CD4-positive, CD25-positive, alpha-beta regulatory T cell (primary cell): Measurements from ENCODE around the gene TEX26. TPM values are rescaled to one million over a fixed set of nuclear protein-coding genes. Genes with fewer than 3 reads are reported as not detected.
A peak's percentile ranks its signal among the peaks of the same experiment; 100 is the strongest.

Source experiments
- ATAC-seq, 2 donors: fragments of 150-1000 bp; cut with Tn5 transposase; one replicate each; pipeline ENCODE4 v1.10.0; 2021; ENCODE audit warnings: low read depth in 2 of 2, moderate number of reproducible peaks in 2 of 2, moderate library complexity in 1 of 2
- DNase-seq, 3 donors: peaks; one replicate each; pipeline versions ENCODE4 v3.0.0 to v3.0.0-alpha.2; 2012 to 2022; ENCODE audit warnings: mixed read lengths in 1 of 3
- H3K27ac ChIP-seq: one replicate; pipeline ENCODE4 v1.7.0; 2013; ENCODE audit warnings: mild to moderate bottlenecking, low read length; ENCODE audit not compliant: insufficient read depth, poor library complexity, severe bottlenecking
- H3K27me3 ChIP-seq: one replicate; pipeline ENCODE4 v1.7.0; 2013; ENCODE audit warnings: low read length; ENCODE audit not compliant: control insufficient read depth, insufficient read depth
- H3K36me3 ChIP-seq: one replicate; pipeline ENCODE4 v1.7.0; 2013; ENCODE audit warnings: mild to moderate bottlenecking, low read length, moderate library complexity; ENCODE audit not compliant: control insufficient read depth, insufficient read depth
- H3K4me1 ChIP-seq: 2 replicates; pipeline ENCODE4 v1.7.0; 2013; ENCODE audit warnings: mild to moderate bottlenecking, low read length; ENCODE audit not compliant: insufficient read depth, control insufficient read depth, poor library complexity, severe bottlenecking
- H3K4me3 ChIP-seq: one replicate; pipeline ENCODE4 v1.7.0; 2013; ENCODE audit warnings: low read depth, mild to moderate bottlenecking, low read length, moderate library complexity
- H3K9me3 ChIP-seq, 2 experiments: 1 replicate in 1 of 2; 2 replicates in 1 of 2; pipeline ENCODE4 v1.7.0; 2013; ENCODE audit warnings: low read length in 2 of 2, mild to moderate bottlenecking in 1 of 2, moderate library complexity in 1 of 2; ENCODE audit not compliant: control insufficient read depth in 2 of 2
- H3K27ac Mint-ChIP-seq, 3 donors: one replicate each; pipeline ENCODE4 v1.8.0; 2020 to 2022; ENCODE audit warnings: mild to moderate bottlenecking in 3 of 3, mixed read lengths in 3 of 3, moderate library complexity in 2 of 3
- H3K27me3 Mint-ChIP-seq: one replicate; pipeline ENCODE4 v1.8.0; 2022; ENCODE audit warnings: mild to moderate bottlenecking, mixed read lengths
- H3K36me3 Mint-ChIP-seq: one replicate; pipeline ENCODE4 v1.8.0; 2020; ENCODE audit warnings: mixed read lengths
- H3K4me1 Mint-ChIP-seq, 4 donors: one replicate each; pipeline ENCODE4 v1.8.0; 2020 to 2022; ENCODE audit warnings: mixed read lengths in 4 of 4, mild to moderate bottlenecking in 1 of 4
- H3K4me3 Mint-ChIP-seq, 4 donors: one replicate each; pipeline ENCODE4 v1.8.0; 2020 to 2022; ENCODE audit warnings: mild to moderate bottlenecking in 4 of 4, mixed read lengths in 4 of 4, moderate library complexity in 3 of 4
- H3K9me3 Mint-ChIP-seq, 7 donors: one replicate each; pipeline ENCODE4 v1.8.0; 2020 to 2022; ENCODE audit warnings: mixed read lengths in 7 of 7, mild to moderate bottlenecking in 3 of 7, moderate library complexity in 2 of 7
- polyA plus RNA-seq, 4 donors: library from polyadenylated mRNA; unstranded; fragments of 300-500 nt; fragmentation: Illumina TruSeq; gene quantifications; one replicate each; pipeline ENCODE4 v1.2.3, GENCODE V29; 2021
- total RNA-seq: library from RNA; stranded (reverse); gene quantifications from one replicate; pipeline ENCODE4 v1.2.3, GENCODE V29; 2022

Gene TEX26
- total and polyA plus RNA-seq, 5 donors from 2014 or later: not detected

GRCh38 chr13:30908416-30908980 lies 24.0 kb upstream of the TEX26 start:
- Histone ChIP-seq H3K36me3 (no peaks in the 10 kb centered on the region), H3K4me1 (no peaks in the 10 kb centered on the region), H3K27ac (no peak overlapping the region), H3K4me3 (no peak overlapping the region), H3K9me3 (no peaks in the 10 kb centered on the region), H3K27me3 (peaks cover 21% of the 10 kb centered on the region)
- ATAC-seq: no peak
- H3K36me3 Mint-ChIP-seq: no peaks in the 10 kb centered on the region
- peaks cover 0 to 3% (median 0%) of the 10 kb centered on the region in 7 donors for H3K9me3 Mint-ChIP-seq
- no peak overlapping the region for H3K4me3 Mint-ChIP-seq
- no peak overlapping the region for H3K27ac Mint-ChIP-seq
- H3K4me1 Mint-ChIP-seq: peaks cover 0 to 11% (median 3%) of the 10 kb centered on the region in 4 donors
- peaks cover 44% of the 10 kb centered on the region for H3K27me3 Mint-ChIP-seq
- no peak for DNase-seq

GRCh38 chr13:30910676-30911075 lies 21.8 kb upstream of the TEX26 start:
- Mint-ChIP-seq H3K36me3 (no peaks in the 10 kb centered on the region), H3K27ac (no peak overlapping the region), H3K4me3 (no peak overlapping the region), H3K4me1 (peaks cover 0 to 6% (median under 1%) of the 10 kb centered on the region in 4 donors), H3K9me3 (peaks cover 0 to 3% (median 0%) of the 10 kb centered on the region in 7 donors), H3K27me3 (peaks cover 38% of the 10 kb centered on the region)
- Histone ChIP-seq H3K4me3 (no peak overlapping the region), H3K9me3 (no peaks in the 10 kb centered on the region), H3K27ac (no peak overlapping the region), H3K4me1 (no peaks in the 10 kb centered on the region), H3K27me3 (peaks cover 13% of the 10 kb centered on the region), H3K36me3 (no peaks in the 10 kb centered on the region)
- DNase-seq (no peak), ATAC-seq (no peak)

- Histone ChIP-seq H3K9me3 (no peaks in the 10 kb centered on the region), H3K36me3 (no peaks in the 10 kb centered on the region), H3K4me1 (no peaks in the 10 kb centered on the region), H3K4me3 (no peak overlapping the region), H3K27ac (no peak overlapping the region), H3K27me3 (peaks cover 6% of the 10 kb centered on the region)
- peaks cover 32% of the 10 kb centered on the region for H3K27me3 Mint-ChIP-seq
- DNase-seq (no peak), ATAC-seq (no peak)
- H3K27ac Mint-ChIP-seq: no peak overlapping the region
- H3K4me1 Mint-ChIP-seq: no peaks in the 10 kb centered on the region
- H3K36me3 Mint-ChIP-seq: no peaks in the 10 kb centered on the region
- H3K9me3 Mint-ChIP-seq: peaks cover 0 to 2% (median 0%) of the 10 kb centered on the region in 7 donors
- H3K4me3 Mint-ChIP-seq: no peak overlapping the region
These were observed 16.5 kb upstream of the TEX26 start for GRCh38 chr13:30915691-30916541.

- H3K27me3 Mint-ChIP-seq: peaks cover 32% of the 10 kb centered on the region
- no peak for ATAC-seq
- no peak overlapping the region for H3K4me3 ChIP-seq
- no peaks in the 10 kb centered on the region for H3K36me3 ChIP-seq
- no peaks in the 10 kb centered on the region for H3K4me1 ChIP-seq
- no peaks in the 10 kb centered on the region for H3K4me1 Mint-ChIP-seq
- H3K27ac ChIP-seq: no peak overlapping the region
- no peak overlapping the region for H3K27ac Mint-ChIP-seq
- H3K27me3 ChIP-seq: peaks cover 6% of the 10 kb centered on the region
- H3K36me3 Mint-ChIP-seq: no peaks in the 10 kb centered on the region
- DNase-seq: no peak
- no peaks in the 10 kb centered on the region for H3K9me3 ChIP-seq
- no peak overlapping the region for H3K4me3 Mint-ChIP-seq
- peaks cover 0 to 2% (median 0%) of the 10 kb centered on the region in 7 donors for H3K9me3 Mint-ChIP-seq
These were observed 15.5 kb upstream of the TEX26 start for GRCh38 chr13:30916991-30917390.

GRCh38 chr13:30918662-30919405 lies 13.6 kb upstream of the TEX26 start:
- H3K36me3 Mint-ChIP-seq: no peaks in the 10 kb centered on the region
- ATAC-seq: no peak

GRCh38 chr13:30920162-30920909 lies 12.1 kb upstream of the TEX26 start:
- H3K4me3 ChIP-seq: no peak overlapping the region
- H3K36me3 ChIP-seq: no peaks in the 10 kb centered on the region
- Mint-ChIP-seq H3K4me1 (peaks cover 0 to under 1% (median 0%) of the 10 kb centered on the region in 4 donors), H3K4me3 (no peak overlapping the region), H3K9me3 (peaks cover 0 to 3% (median 0%) of the 10 kb centered on the region in 7 donors), H3K36me3 (no peaks in the 10 kb centered on the region), H3K27me3 (peaks cover 25% of the 10 kb centered on the region), H3K27ac (no peak overlapping the region)
- peaks cover 5% of the 10 kb centered on the region for H3K27me3 ChIP-seq
- no peak overlapping the region for H3K27ac ChIP-seq
- H3K9me3 ChIP-seq: no peaks in the 10 kb centered on the region
- DNase-seq: no peak
- ATAC-seq: no peak
- no peaks in the 10 kb centered on the region for H3K4me1 ChIP-seq

More at GRCh38 chr13:30918662-30919405, 13.6 kb upstream of the TEX26 start:
- Mint-ChIP-seq H3K9me3 (peaks cover 0 to 3% (median 0%) of the 10 kb centered on the region in 7 donors), H3K27ac (no peak overlapping the region), H3K27me3 (peaks cover 36% of the 10 kb centered on the region), H3K4me3 (no peak overlapping the region), H3K4me1 (no peaks in the 10 kb centered on the region)
- no peaks in the 10 kb centered on the region for H3K9me3 ChIP-seq
- H3K27me3 ChIP-seq: peaks cover 8% of the 10 kb centered on the region
- H3K4me3 ChIP-seq: no peak overlapping the region
- no peaks in the 10 kb centered on the region for H3K36me3 ChIP-seq
- no peak for DNase-seq
- no peak overlapping the region for H3K27ac ChIP-seq
- no peaks in the 10 kb centered on the region for H3K4me1 ChIP-seq

GRCh38 chr13:30923418-30923817 lies 9.0 kb upstream of the TEX26 start:
- DNase-seq: no peak
- no peaks in the 10 kb centered on the region for H3K36me3 Mint-ChIP-seq
- no peak overlapping the region for H3K4me3 Mint-ChIP-seq
- peaks cover 0 to 5% (median 0%) of the 10 kb centered on the region in 4 donors for H3K4me1 Mint-ChIP-seq
- Histone ChIP-seq H3K4me3 (no peak overlapping the region), H3K4me1 (no peaks in the 10 kb centered on the region), H3K27me3 (peaks cover 1% of the 10 kb centered on the region), H3K36me3 (no peaks in the 10 kb centered on the region), H3K27ac (no peak overlapping the region), H3K9me3 (no peaks in the 10 kb centered on the region)
- peaks cover 24% of the 10 kb centered on the region for H3K27me3 Mint-ChIP-seq
- no peak for ATAC-seq
- peaks cover 0 to 2% (median 0%) of the 10 kb centered on the region in 7 donors for H3K9me3 Mint-ChIP-seq
- peak overlapping the region in 1 of 3 donors; percentile 24 for H3K27ac Mint-ChIP-seq
